ENCODE data around the gene SLC12A6. TPM values are rescaled to one million over a fixed set of nuclear protein-coding genes. Genes with fewer than 3 reads are reported as not detected.

SLC12A6 gene
- polyA plus RNA-seq, 4 donors, result 16.6 to 29.3 (median 24.0) TPM

- DNase-seq (ENCODE audit: low read depth in 4 of 4, low spot score in 2 of 4), result no peak
These were observed 62.4 kb downstream of the SLC12A6 start for GRCh38 chr15:34275154-34275553.

- no peak for DNase-seq (ENCODE audit: low read depth in 4 of 4, low spot score in 2 of 4)
These were observed 66.1 kb downstream of the SLC12A6 start for GRCh38 chr15:34271493-34271892.

GRCh38 chr15:34266751-34267150 lies 70.8 kb downstream of the SLC12A6 start:
- DNase-seq (ENCODE audit: low read depth in 4 of 4, low spot score in 2 of 4), result no peak

- no peak for DNase-seq (ENCODE audit: low read depth in 4 of 4, low spot score in 2 of 4)
These were observed 73.5 kb downstream of the SLC12A6 start for GRCh38 chr15:34264076-34264475.

- no peak for DNase-seq (ENCODE audit: low read depth in 4 of 4, low spot score in 2 of 4)
These were observed 75.2 kb downstream of the SLC12A6 start for GRCh38 chr15:34262362-34262761.

- DNase-seq (ENCODE audit: low read depth in 4 of 4, low spot score in 2 of 4), result no peak
These were observed 78.0 kb downstream of the SLC12A6 start for GRCh38 chr15:34259566-34259965.

GRCh38 chr15:34258151-34258550 lies 79.4 kb downstream of the SLC12A6 start:
- DNase-seq (ENCODE audit: low read depth in 4 of 4, low spot score in 2 of 4), result no peak

- no peak for DNase-seq (ENCODE audit: low read depth in 4 of 4, low spot score in 2 of 4)
These were observed 85.0 kb downstream of the SLC12A6 start for GRCh38 chr15:34252545-34252944.

- DNase-seq (ENCODE audit: low read depth in 4 of 4, low spot score in 2 of 4), result no peak
These were observed 89.4 kb downstream of the SLC12A6 start for GRCh38 chr15:34248190-34248589.

- no peak for DNase-seq (ENCODE audit: low read depth in 4 of 4, low spot score in 2 of 4)
These were observed 91.2 kb downstream of the SLC12A6 start for GRCh38 chr15:34246276-34246976.

- DNase-seq (ENCODE audit: low read depth in 4 of 4, low spot score in 2 of 4), result no peak
These were observed 94.4 kb downstream of the SLC12A6 start for GRCh38 chr15:34243226-34243625.

- DNase-seq (ENCODE audit: low read depth in 4 of 4, low spot score in 2 of 4), result no peak
These were observed 95.3 kb downstream of the SLC12A6 start for GRCh38 chr15:34242331-34242710.

GRCh38 chr15:34241376-34242330 lies 95.9 kb downstream of the SLC12A6 start:
- no peak for DNase-seq (ENCODE audit: low read depth in 4 of 4, low spot score in 2 of 4)

GRCh38 chr15:34240537-34240936 lies 97.0 kb downstream of the SLC12A6 start:
- DNase-seq (ENCODE audit: low read depth in 4 of 4, low spot score in 2 of 4), result no peak

GRCh38 chr15:34239151-34239808 lies 98.3 kb downstream of the SLC12A6 start:
- no peak for DNase-seq (ENCODE audit: low read depth in 4 of 4, low spot score in 2 of 4)

GRCh38 chr15:34233614-34234013 lies 104.0 kb downstream of the SLC12A6 start:
- DNase-seq (ENCODE audit: low read depth in 4 of 4, low spot score in 2 of 4), result no peak

- no peak for DNase-seq (ENCODE audit: low read depth in 4 of 4, low spot score in 2 of 4)
These were observed 113.5 kb downstream of the SLC12A6 start for GRCh38 chr15:34223904-34224596.

GRCh38 chr15:34217587-34218225 lies 119.9 kb downstream of the SLC12A6 start:
- DNase-seq (ENCODE audit: low read depth in 4 of 4, low spot score in 2 of 4), result no peak

GRCh38 chr15:34216527-34217270 lies 120.9 kb downstream of the SLC12A6 start:
- no peak for DNase-seq (ENCODE audit: low read depth in 4 of 4, low spot score in 2 of 4)

Data from left renal cortex interstitium (tissue), 4 donors.